Mononuclear cell (primary cell): ENCODE measurements around the gene SLC16A8. TPM values are rescaled to one million over a fixed set of nuclear protein-coding genes. Genes with fewer than 3 reads are reported as not detected.
"Not testable (repeated sequence)": the region's sequence is repeated elsewhere in the genome, so short reads cannot be mapped to it uniquely, and the experiment has no call there.

Experiments used
- H3K27me3 ChIP-seq: 2 replicates; pipeline ENCODE4 v1.6.0; 2011; ENCODE audit warnings: low read length, control low read depth; ENCODE audit not compliant: insufficient read depth
- H3K4me1 ChIP-seq: 2 replicates; pipeline ENCODE4 v1.5.1; 2011; ENCODE audit warnings: mild to moderate bottlenecking, low read length, control low read depth; ENCODE audit not compliant: insufficient read depth
- H3K4me3 ChIP-seq: 2 replicates; pipeline ENCODE4 v1.5.1; 2011; ENCODE audit warnings: mild to moderate bottlenecking, low read length, moderate library complexity
- H3K9me3 ChIP-seq: 2 replicates; pipeline ENCODE4 v1.5.1; 2011; ENCODE audit warnings: low read depth, mild to moderate bottlenecking, control low read depth, low read length
- total RNA-seq: library from RNA; depleted of rRNA; stranded (reverse); fragments of >200 nt; gene quantifications from one replicate; pipeline ENCODE4 v1.2.3, GENCODE V29; 2012

SLC16A8 gene
- total RNA-seq, 1 donor = not detected

GRCh38 chr22:38038426-38038825 is 45.6 kb downstream of the SLC16A8 start:
- H3K27me3 ChIP-seq = no peaks in the 10 kb centered on the region
- H3K9me3 ChIP-seq = no peaks in the 10 kb centered on the region
- no peak overlapping the region for H3K4me3 ChIP-seq
- peaks cover 31% of the 10 kb centered on the region for H3K4me1 ChIP-seq

GRCh38 chr22:38037367-38038150 is 46.4 kb downstream of the SLC16A8 start:
- peaks cover 26% of the 10 kb centered on the region for H3K4me1 ChIP-seq
- not testable (repeated sequence) for H3K9me3 ChIP-seq, H3K4me3 ChIP-seq, H3K27me3 ChIP-seq

GRCh38 chr22:38036392-38037062 is 47.5 kb downstream of the SLC16A8 start:
- H3K4me1 ChIP-seq = peaks cover 16% of the 10 kb centered on the region
- H3K9me3 ChIP-seq = no peaks in the 10 kb centered on the region
- H3K4me3 ChIP-seq = no peak overlapping the region
- no peaks in the 10 kb centered on the region for H3K27me3 ChIP-seq

GRCh38 chr22:38035530-38035885 is 48.5 kb downstream of the SLC16A8 start:
- no peak overlapping the region for H3K4me3 ChIP-seq
- no peaks in the 10 kb centered on the region for H3K27me3 ChIP-seq
- peaks cover 14% of the 10 kb centered on the region for H3K4me1 ChIP-seq
- no peaks in the 10 kb centered on the region for H3K9me3 ChIP-seq

- no peak overlapping the region for H3K4me3 ChIP-seq
- peaks cover 14% of the 10 kb centered on the region for H3K4me1 ChIP-seq
- no peaks in the 10 kb centered on the region for H3K27me3 ChIP-seq
- no peaks in the 10 kb centered on the region for H3K9me3 ChIP-seq
These were observed 49.0 kb downstream of the SLC16A8 start for GRCh38 chr22:38034884-38035529.

GRCh38 chr22:38034278-38034882 is 49.6 kb downstream of the SLC16A8 start:
- Histone ChIP-seq H3K27me3 (no peaks in the 10 kb centered on the region), H3K4me1 (peaks cover 14% of the 10 kb centered on the region), H3K9me3 (no peaks in the 10 kb centered on the region), H3K4me3 (no peak overlapping the region)

- H3K4me1 ChIP-seq = peaks cover 14% of the 10 kb centered on the region
- no peaks in the 10 kb centered on the region for H3K9me3 ChIP-seq
- no peaks in the 10 kb centered on the region for H3K27me3 ChIP-seq
- H3K4me3 ChIP-seq = no peak overlapping the region
These were observed 50.3 kb downstream of the SLC16A8 start for GRCh38 chr22:38033522-38034277.

- H3K9me3 ChIP-seq = no peaks in the 10 kb centered on the region
- H3K4me3 ChIP-seq = no peak overlapping the region
- no peaks in the 10 kb centered on the region for H3K27me3 ChIP-seq
- H3K4me1 ChIP-seq = peaks cover 14% of the 10 kb centered on the region
These were observed 51.1 kb downstream of the SLC16A8 start for GRCh38 chr22:38032681-38033521.

GRCh38 chr22:38031491-38031890 is 52.5 kb downstream of the SLC16A8 start:
- no peak overlapping the region for H3K4me3 ChIP-seq
- H3K27me3 ChIP-seq = no peaks in the 10 kb centered on the region
- peaks cover 14% of the 10 kb centered on the region for H3K4me1 ChIP-seq
- no peaks in the 10 kb centered on the region for H3K9me3 ChIP-seq

GRCh38 chr22:38030311-38031133 is 53.5 kb downstream of the SLC16A8 start:
- Histone ChIP-seq H3K4me3 (no peak overlapping the region), H3K4me1 (peaks cover 14% of the 10 kb centered on the region), H3K27me3 (no peaks in the 10 kb centered on the region), H3K9me3 (no peaks in the 10 kb centered on the region)

GRCh38 chr22:38029901-38030300 is 54.1 kb downstream of the SLC16A8 start:
- Histone ChIP-seq H3K4me1 (peaks cover 14% of the 10 kb centered on the region), H3K4me3 (no peak overlapping the region)

GRCh38 chr22:38029370-38029769 is 54.6 kb downstream of the SLC16A8 start:
- Histone ChIP-seq H3K9me3 (no peaks in the 10 kb centered on the region), H3K4me3 (no peak overlapping the region), H3K27me3 (no peaks in the 10 kb centered on the region), H3K4me1 (peaks cover 13% of the 10 kb centered on the region)

More at GRCh38 chr22:38029901-38030300, 54.1 kb downstream of the SLC16A8 start:
- no peaks in the 10 kb centered on the region for H3K9me3 ChIP-seq
- H3K27me3 ChIP-seq = no peaks in the 10 kb centered on the region

- H3K9me3 ChIP-seq = no peaks in the 10 kb centered on the region
- H3K4me3 ChIP-seq = no peak overlapping the region
- no peaks in the 10 kb centered on the region for H3K27me3 ChIP-seq
- peaks cover 4% of the 10 kb centered on the region for H3K4me1 ChIP-seq
These were observed 55.4 kb downstream of the SLC16A8 start for GRCh38 chr22:38028344-38029130.
